ENCODE results near the gene DNM3. TPM values are rescaled to one million over a fixed set of nuclear protein-coding genes. Genes with fewer than 3 reads are reported as not detected.
"Not testable (repeated sequence)": the region's sequence is repeated elsewhere in the genome, so short reads cannot be mapped to it uniquely, and the experiment has no call there.

The DNM3 gene
- total RNA-seq, 2 experiments from 2014 or later, result 1.5 to 1.6 TPM

DNA sequence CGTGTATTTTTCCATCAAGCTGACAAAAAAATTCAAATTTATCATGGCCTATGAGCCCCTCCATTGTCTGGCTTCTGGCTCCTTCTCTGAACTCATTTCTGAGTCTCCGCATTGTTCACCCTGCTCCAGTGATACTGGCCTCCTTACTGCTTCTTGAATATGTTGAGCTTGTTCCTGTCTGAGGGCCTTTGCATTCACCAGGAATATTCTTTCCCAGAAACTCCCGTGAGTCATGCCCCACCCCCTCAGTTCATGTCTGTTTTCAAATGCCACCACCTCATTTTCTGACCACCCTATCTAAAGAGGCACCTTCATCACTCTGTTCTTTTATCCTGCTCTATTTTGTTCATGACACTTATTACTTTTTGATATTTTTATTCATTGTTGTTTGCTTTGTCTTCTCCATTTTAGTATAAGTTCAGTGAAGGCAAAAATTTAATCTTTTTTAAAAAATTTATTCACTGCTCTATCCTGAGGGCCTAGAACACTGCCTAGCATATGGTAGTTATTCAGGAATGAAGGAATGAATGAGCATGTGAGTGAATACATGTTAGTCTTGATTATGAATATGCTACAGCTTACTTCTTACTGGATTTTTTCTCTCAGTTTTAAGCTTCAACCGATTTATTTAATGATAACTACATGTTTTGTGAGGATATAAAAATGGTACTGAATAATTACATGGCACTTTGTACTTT lies 438.8 kb downstream of the DNM3 start:
- no peak for ATAC-seq
- CTCF ChIA-PET, result no interaction called here

GRCh38 chr1:172283766-172284165 lies 442.5 kb downstream of the DNM3 start:
- ChIA-PET CTCF (interaction anchor here (1.1 kb wide), 1 partner anchor 10 kb away, joined by 3 read pairs; no protein-coding TSS in a partner anchor), POLR2A (no interaction called here)
- ATAC-seq (no peak), DNase-seq (no peak)
- Mint-ChIP-seq H3K27me3 (ENCODE audit: low read depth) (no peaks in the 10 kb centered on the region), H3K36me3 (ENCODE audit: low read depth) (no peaks in the 10 kb centered on the region), H3K9me3 (ENCODE audit: insufficient read depth) (no peaks in the 10 kb centered on the region), H3K4me1 (ENCODE audit: low read depth) (peaks cover 4% of the 10 kb centered on the region), H3K4me3 (no peak overlapping the region), H3K27ac (no peak overlapping the region)

More for the DNA sequence above, 438.8 kb downstream of the DNM3 start:
- no peak for DNase-seq
- Mint-ChIP-seq H3K27ac (no peak overlapping the region), H3K4me3 (no peak overlapping the region), H3K4me1 (ENCODE audit: low read depth) (no peaks in the 10 kb centered on the region), H3K27me3 (ENCODE audit: low read depth) (no peaks in the 10 kb centered on the region), H3K9me3 (ENCODE audit: insufficient read depth) (no peaks in the 10 kb centered on the region), H3K36me3 (ENCODE audit: low read depth) (no peaks in the 10 kb centered on the region)
- POLR2A ChIA-PET, result no interaction called here

DNA sequence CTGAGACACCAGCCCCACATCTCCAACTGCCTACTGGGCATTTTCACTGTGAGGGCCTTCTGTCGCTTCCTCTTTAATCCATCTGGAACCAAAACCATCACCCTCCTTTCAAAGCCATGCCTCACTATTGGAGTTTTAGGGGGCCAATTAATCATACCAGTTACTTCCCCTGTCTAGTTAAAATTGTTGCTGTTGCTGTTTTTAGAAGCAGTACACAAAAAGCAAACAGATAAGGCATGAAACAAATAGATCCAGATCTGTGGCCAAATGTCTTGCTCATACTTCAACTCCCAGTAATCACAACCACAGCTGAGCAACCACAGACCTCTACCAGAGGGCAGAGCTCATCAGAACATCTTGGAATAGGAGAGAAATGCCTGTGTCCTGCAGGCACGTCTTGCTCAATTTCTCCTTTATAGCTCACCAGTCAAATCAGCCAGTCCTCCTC lies 445.4 kb downstream of the DNM3 start:
- H3K4me1 Mint-ChIP-seq (ENCODE audit: low read depth), result peaks cover 4% of the 10 kb centered on the region
- ChIA-PET POLR2A (no interaction called here), CTCF (interaction anchor here (1.0 kb wide), 1 partner anchor 112 kb away, joined by 3 read pairs; no protein-coding TSS in a partner anchor)
- no peaks in the 10 kb centered on the region for H3K36me3 Mint-ChIP-seq (ENCODE audit: low read depth)
- DNase-seq (no peak), ATAC-seq (no peak)
- H3K27me3 Mint-ChIP-seq (ENCODE audit: low read depth), result no peaks in the 10 kb centered on the region
- H3K27ac Mint-ChIP-seq, result no peak overlapping the region
- H3K9me3 Mint-ChIP-seq (ENCODE audit: insufficient read depth), result no peaks in the 10 kb centered on the region
- no peak overlapping the region for H3K4me3 Mint-ChIP-seq

DNA sequence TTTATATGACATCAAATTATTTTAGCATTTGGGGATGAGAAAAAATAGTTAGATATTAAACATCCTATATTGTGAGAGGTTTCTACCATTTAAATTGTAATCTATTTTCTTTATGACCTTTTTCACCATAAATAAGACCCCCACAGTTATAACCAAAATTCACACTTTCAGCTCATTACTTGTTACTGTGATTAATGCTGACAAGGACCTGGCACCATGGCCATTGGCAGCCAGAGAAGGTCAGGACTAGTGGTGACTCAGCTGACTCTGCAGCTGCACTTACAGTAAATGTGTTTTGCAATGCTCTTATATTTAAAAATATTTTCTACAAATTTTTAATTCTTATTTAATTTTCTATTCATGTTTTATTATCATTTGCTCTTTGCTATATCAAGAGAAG lies 445.9 kb downstream of the DNM3 start:
- no peak overlapping the region for H3K4me3 Mint-ChIP-seq
- H3K27ac Mint-ChIP-seq, result no peak overlapping the region
- H3K36me3 Mint-ChIP-seq (ENCODE audit: low read depth), result no peaks in the 10 kb centered on the region
- no peaks in the 10 kb centered on the region for H3K27me3 Mint-ChIP-seq (ENCODE audit: low read depth)
- ChIA-PET CTCF (no interaction called here), POLR2A (no interaction called here)
- no peak for DNase-seq
- H3K4me1 Mint-ChIP-seq (ENCODE audit: low read depth), result peaks cover 4% of the 10 kb centered on the region
- ATAC-seq, result no peak
- no peaks in the 10 kb centered on the region for H3K9me3 Mint-ChIP-seq (ENCODE audit: insufficient read depth)

GRCh38 chr1:172288581-172288980 lies 447.3 kb downstream of the DNM3 start:
- Mint-ChIP-seq H3K4me1 (ENCODE audit: low read depth) (peaks cover 4% of the 10 kb centered on the region), H3K36me3 (ENCODE audit: low read depth) (no peaks in the 10 kb centered on the region), H3K4me3 (no peak overlapping the region), H3K9me3 (ENCODE audit: insufficient read depth) (no peaks in the 10 kb centered on the region), H3K27ac (no peak overlapping the region), H3K27me3 (ENCODE audit: low read depth) (no peaks in the 10 kb centered on the region)
- CTCF ChIA-PET, result interaction anchor here (0.7 to 1.1 kb wide), 2 partner anchors 71 to 198 kb away, joined by 3 read pairs; no protein-coding TSS in a partner anchor
- DNase-seq (no peak), ATAC-seq (no peak)
- POLR2A ChIA-PET, result no interaction called here

GRCh38 chr1:172289448-172289847 lies 448.1 kb downstream of the DNM3 start:
- H3K27me3 Mint-ChIP-seq (ENCODE audit: low read depth), result no peaks in the 10 kb centered on the region
- no peaks in the 10 kb centered on the region for H3K9me3 Mint-ChIP-seq (ENCODE audit: insufficient read depth)
- H3K4me3 Mint-ChIP-seq, result no peak overlapping the region
- CTCF ChIA-PET, result interaction anchor here (1.1 kb wide), 1 partner anchor 70 kb away, joined by 3 read pairs; no protein-coding TSS in a partner anchor
- H3K27ac Mint-ChIP-seq, result no peak overlapping the region
- H3K4me1 Mint-ChIP-seq (ENCODE audit: low read depth), result peaks cover 4% of the 10 kb centered on the region
- POLR2A ChIA-PET, result no interaction called here
- ATAC-seq, result no peak
- DNase-seq, result no peak
- H3K36me3 Mint-ChIP-seq (ENCODE audit: low read depth), result no peaks in the 10 kb centered on the region

DNA sequence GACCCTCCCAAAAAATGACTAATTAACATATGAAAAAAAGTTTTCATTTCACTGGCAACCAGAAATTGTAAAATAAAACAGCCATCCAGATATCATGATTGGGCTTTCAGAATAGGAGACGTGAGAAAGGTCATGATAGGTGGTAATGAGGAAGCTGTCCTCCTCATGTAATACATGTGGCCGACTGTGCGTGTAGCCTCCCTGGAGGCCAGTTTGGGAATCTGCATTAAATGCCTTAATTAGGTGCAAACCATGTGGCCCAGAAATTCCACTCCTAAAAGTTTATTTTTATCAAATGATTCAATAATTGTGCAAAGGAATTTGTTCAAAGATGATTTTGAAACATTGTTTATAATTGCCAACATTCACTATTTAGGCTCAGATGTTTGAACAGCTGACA lies 451.5 kb downstream of the DNM3 start:
- ChIA-PET POLR2A (no interaction called here), CTCF (interaction anchor here (0.9 kb wide), 1 partner anchor 9 kb away, joined by 3 read pairs; no protein-coding TSS in a partner anchor)
- Mint-ChIP-seq H3K9me3 (ENCODE audit: insufficient read depth) (no peaks in the 10 kb centered on the region), H3K27me3 (ENCODE audit: low read depth) (no peaks in the 10 kb centered on the region), H3K4me3 (no peak overlapping the region), H3K4me1 (ENCODE audit: low read depth) (no peaks in the 10 kb centered on the region), H3K27ac (no peak overlapping the region), H3K36me3 (ENCODE audit: low read depth) (no peaks in the 10 kb centered on the region)
- DNase-seq (no peak), ATAC-seq (no peak)

- H3K4me1 Mint-ChIP-seq (ENCODE audit: low read depth), result no peaks in the 10 kb centered on the region
- CTCF ChIA-PET, result interaction anchor here (0.9 to 1.3 kb wide), 2 partner anchors 9 to 81 kb away, joined by 3 read pairs; no protein-coding TSS in a partner anchor
These were observed 452.1 kb downstream of the DNM3 start for GRCh38 chr1:172293429-172293828.

DNA sequence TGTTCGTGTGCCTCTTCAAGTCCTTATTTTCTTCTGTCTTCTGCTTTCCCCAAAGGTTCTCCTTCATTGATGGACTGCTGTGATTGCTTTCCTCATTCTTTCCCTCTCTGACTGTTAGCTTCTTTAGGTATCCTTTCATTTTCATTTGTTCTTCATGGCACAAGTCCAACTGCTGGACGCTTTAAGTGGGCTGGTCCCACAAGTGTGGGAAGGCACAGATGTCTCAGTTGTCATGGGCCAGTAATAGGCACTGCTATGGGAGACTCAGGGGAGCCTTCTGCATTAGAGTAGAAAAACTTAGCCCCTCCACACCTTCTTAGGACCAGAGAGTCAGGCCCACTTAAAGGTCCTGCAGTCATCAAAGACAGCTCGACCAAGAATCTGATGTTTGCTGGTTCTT lies 456.8 kb downstream of the DNM3 start:
- no peak overlapping the region for H3K4me3 Mint-ChIP-seq
- no peaks in the 10 kb centered on the region for H3K27me3 Mint-ChIP-seq (ENCODE audit: low read depth)
- ATAC-seq (no peak), DNase-seq (no peak)
- no peaks in the 10 kb centered on the region for H3K9me3 Mint-ChIP-seq (ENCODE audit: insufficient read depth)
- CTCF ChIA-PET, result interaction anchor here (0.5 to 0.6 kb wide), 2 partner anchors 61 to 84 kb away, joined by 3 to 4 read pairs; no protein-coding TSS in a partner anchor
- no peaks in the 10 kb centered on the region for H3K36me3 Mint-ChIP-seq (ENCODE audit: low read depth)
- no peak overlapping the region for H3K27ac Mint-ChIP-seq
- peaks cover 2% of the 10 kb centered on the region for H3K4me1 Mint-ChIP-seq (ENCODE audit: low read depth)
- POLR2A ChIA-PET, result no interaction called here

More at GRCh38 chr1:172293429-172293828, 452.1 kb downstream of the DNM3 start:
- Mint-ChIP-seq H3K9me3 (ENCODE audit: insufficient read depth) (no peaks in the 10 kb centered on the region), H3K27me3 (ENCODE audit: low read depth) (no peaks in the 10 kb centered on the region), H3K36me3 (ENCODE audit: low read depth) (no peaks in the 10 kb centered on the region), H3K4me3 (no peak overlapping the region), H3K27ac (no peak overlapping the region)
- POLR2A ChIA-PET, result no interaction called here
- DNase-seq (no peak), ATAC-seq (no peak)

- CTCF ChIA-PET, result interaction anchor here (0.6 kb wide), 1 partner anchor 60 kb away, joined by 4 read pairs; no protein-coding TSS in a partner anchor
- Mint-ChIP-seq H3K9me3 (ENCODE audit: insufficient read depth) (no peaks in the 10 kb centered on the region), H3K4me3 (no peak overlapping the region), H3K4me1 (ENCODE audit: low read depth) (peaks cover 2% of the 10 kb centered on the region), H3K27me3 (ENCODE audit: low read depth) (no peaks in the 10 kb centered on the region), H3K27ac (no peak overlapping the region), H3K36me3 (ENCODE audit: low read depth) (no peaks in the 10 kb centered on the region)
- ATAC-seq, result no peak
- no peak for DNase-seq
- POLR2A ChIA-PET, result no interaction called here
These were observed 457.6 kb downstream of the DNM3 start for GRCh38 chr1:172298911-172299310.

- no peak for ATAC-seq
- no peaks in the 10 kb centered on the region for H3K9me3 Mint-ChIP-seq (ENCODE audit: insufficient read depth)
- H3K27me3 Mint-ChIP-seq (ENCODE audit: low read depth), result no peaks in the 10 kb centered on the region
- H3K4me3 Mint-ChIP-seq, result no peak overlapping the region
- POLR2A ChIA-PET, result no interaction called here
- CTCF ChIA-PET, result no interaction called here
- H3K36me3 Mint-ChIP-seq (ENCODE audit: low read depth), result no peaks in the 10 kb centered on the region
- DNase-seq, result no peak
- peaks cover 2% of the 10 kb centered on the region for H3K4me1 Mint-ChIP-seq (ENCODE audit: low read depth)
- no peak overlapping the region for H3K27ac Mint-ChIP-seq
These were observed 458.2 kb downstream of the DNM3 start for GRCh38 chr1:172299515-172299914.

GRCh38 chr1:172307508-172307907 lies 466.2 kb downstream of the DNM3 start:
- H3K9me3 Mint-ChIP-seq (ENCODE audit: insufficient read depth); H3K4me3 Mint-ChIP-seq; POLR2A ChIA-PET; H3K27me3 Mint-ChIP-seq (ENCODE audit: low read depth); DNase-seq; H3K4me1 Mint-ChIP-seq (ENCODE audit: low read depth); ATAC-seq; CTCF ChIA-PET; H3K27ac Mint-ChIP-seq; H3K36me3 Mint-ChIP-seq (ENCODE audit: low read depth): not testable (repeated sequence)
